Neural progenitor cell (in vitro differentiated cells): ENCODE measurements around the gene FTCD. TPM values are rescaled to one million over a fixed set of nuclear protein-coding genes. Genes with fewer than 3 reads are reported as not detected.
A peak's percentile ranks its signal among the peaks of the same experiment; 100 is the strongest.

ENCODE experiments used
- DNase-seq: peaks from one replicate; pipeline ENCODE4 v3.0.0-alpha.2; 2016; ENCODE audit warnings: low spot score
- H2AFZ ChIP-seq: fragments of 200-600 bp; sonication (generic); replicated peaks from 2 replicates; pipeline ENCODE4 v1.6.1; 2016; ENCODE audit warnings: antibody characterized with exemption
- H3F3A ChIP-seq: fragments of 200-600 bp; sonication (generic); 2 replicates; pipeline ENCODE4 v1.6.1; 2016; ENCODE audit warnings: antibody characterized with exemption, low read depth
- H3K27ac ChIP-seq: fragments of 200-600 bp; sonication (generic); 2 replicates; pipeline ENCODE4 v1.5.1; 2016; ENCODE audit warnings: mild to moderate bottlenecking
- H3K27me3 ChIP-seq: fragments of 200-600 bp; sonication (generic); 2 replicates; pipeline ENCODE4 v1.6.1; 2016; ENCODE audit warnings: mild to moderate bottlenecking, moderate library complexity
- H3K36me3 ChIP-seq: fragments of 200-600 bp; sonication (generic); 2 replicates; pipeline ENCODE4 v1.5.1; 2016
- H3K4me1 ChIP-seq: fragments of 200-600 bp; sonication (generic); 2 replicates; pipeline ENCODE4 v1.6.1; 2016; ENCODE audit warnings: mixed run types
- H3K4me2 ChIP-seq: fragments of 200-600 bp; sonication (generic); 2 replicates; pipeline ENCODE4 v1.6.1; 2016
- H3K4me3 ChIP-seq: fragments of 200-600 bp; sonication (generic); 2 replicates; pipeline ENCODE4 v1.5.1; 2016
- H3K79me2 ChIP-seq: fragments of 200-600 bp; sonication (generic); 2 replicates; pipeline ENCODE4 v1.6.1; 2016; ENCODE audit warnings: low read depth
- H3K9ac ChIP-seq: fragments of 200-600 bp; sonication (generic); 2 replicates; pipeline ENCODE4 v1.6.1; 2016
- H3K9me3 ChIP-seq: fragments of 200-600 bp; sonication (generic); 2 replicates; pipeline ENCODE4 v1.5.1; 2016; ENCODE audit warnings: low read depth
- H4K20me1 ChIP-seq: fragments of 200-600 bp; sonication (generic); 2 replicates; pipeline ENCODE4 v1.6.1; 2016; ENCODE audit warnings: low read depth
- H3K27ac Mint-ChIP-seq: 3 replicates; pipeline ENCODE4 v1.8.0; 2021; ENCODE audit warnings: mixed read lengths
- H3K27me3 Mint-ChIP-seq: 2 replicates; pipeline ENCODE4 v1.8.0; 2022; ENCODE audit warnings: low read depth, mild to moderate bottlenecking, inconsistent platforms, moderate library complexity, mixed read lengths; ENCODE audit not compliant: insufficient read depth
- H3K36me3 Mint-ChIP-seq: 3 replicates; pipeline ENCODE4 v1.8.0; 2021; ENCODE audit warnings: mixed read lengths
- H3K4me1 Mint-ChIP-seq: 3 replicates; pipeline ENCODE4 v1.8.0; 2021; ENCODE audit warnings: mixed read lengths
- H3K4me3 Mint-ChIP-seq: 3 replicates; pipeline ENCODE4 v1.8.0; 2021; ENCODE audit warnings: mild to moderate bottlenecking, moderate library complexity, mixed read lengths
- H3K9me3 Mint-ChIP-seq: 3 replicates; pipeline ENCODE4 v1.8.0; 2020; ENCODE audit warnings: mixed read lengths
- EZH2 ChIP-seq: fragments of 200-600 bp; sonication (generic); IDR thresholded peaks from 2 replicates; pipeline ENCODE4 v1.6.1; 2017; ENCODE audit warnings: antibody characterized with exemption, mild to moderate bottlenecking, moderate library complexity
- EZH2phosphoT487 ChIP-seq: fragments of 200-600 bp; sonication (generic); IDR thresholded peaks from 2 replicates; pipeline ENCODE4 v1.6.1; 2017; ENCODE audit warnings: antibody characterized with exemption
- total RNA-seq: library from RNA; depleted of rRNA; stranded (reverse); fragments of >200 nt; gene quantifications from 2 replicates; pipeline ENCODE4 v1.2.3, GENCODE V29; 2015; ENCODE audit warnings: low replicate concordance
- TF ChIP-seq, protein P1 (sequence below): fragments of 200-600 bp; sonication (generic); IDR thresholded peaks from 2 replicates; pipeline ENCODE4 v1.5.1; 2017; ENCODE audit warnings: antibody characterized with exemption, mild to moderate bottlenecking

Gene FTCD
- total RNA-seq, 1 donor from 2014 or later: not detected

DNA sequence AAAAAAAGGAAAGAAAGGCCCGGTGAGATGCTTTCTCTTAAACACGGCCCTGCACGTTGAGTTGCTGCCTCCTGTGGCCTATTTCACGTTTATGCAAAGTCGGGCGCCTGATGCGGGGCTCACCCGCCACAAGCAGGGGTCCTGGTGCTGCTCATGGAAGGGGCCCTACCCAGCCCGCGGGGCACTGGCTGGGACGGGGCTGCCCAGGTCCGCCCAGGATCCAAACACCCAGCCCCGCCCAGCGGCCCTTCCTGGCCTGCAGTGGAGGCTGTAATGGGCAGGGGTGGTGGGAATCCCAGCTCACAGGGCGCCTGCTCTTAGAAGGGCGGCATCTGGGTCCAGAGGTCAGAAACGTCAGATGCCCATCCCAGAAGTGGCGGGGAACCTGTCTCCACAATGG lies 55.9 kb downstream of the FTCD start:
- Histone ChIP-seq H3K27me3 (peaks cover 60% of the 10 kb centered on the region), H3K4me1 (no peaks in the 10 kb centered on the region), H3K27ac (no peak overlapping the region), H2AFZ (no peak overlapping the region), H3K4me2 (no peak overlapping the region), H3K4me3 (no peak overlapping the region), H3K36me3 (no peaks in the 10 kb centered on the region), H3K9ac (no peak overlapping the region), H3F3A (no peaks in the 10 kb centered on the region), H3K9me3 (peaks cover 8% of the 10 kb centered on the region), H4K20me1 (no peaks in the 10 kb centered on the region), H3K79me2 (no peaks in the 10 kb centered on the region)
- H3K9me3 Mint-ChIP-seq: peaks cover 31% of the 10 kb centered on the region
- H3K27me3 Mint-ChIP-seq: peaks cover 13% of the 10 kb centered on the region
- TF ChIP-seq EZH2 (no peak), EZH2phosphoT487 (no peak)
- TF ChIP-seq, protein P1, sequence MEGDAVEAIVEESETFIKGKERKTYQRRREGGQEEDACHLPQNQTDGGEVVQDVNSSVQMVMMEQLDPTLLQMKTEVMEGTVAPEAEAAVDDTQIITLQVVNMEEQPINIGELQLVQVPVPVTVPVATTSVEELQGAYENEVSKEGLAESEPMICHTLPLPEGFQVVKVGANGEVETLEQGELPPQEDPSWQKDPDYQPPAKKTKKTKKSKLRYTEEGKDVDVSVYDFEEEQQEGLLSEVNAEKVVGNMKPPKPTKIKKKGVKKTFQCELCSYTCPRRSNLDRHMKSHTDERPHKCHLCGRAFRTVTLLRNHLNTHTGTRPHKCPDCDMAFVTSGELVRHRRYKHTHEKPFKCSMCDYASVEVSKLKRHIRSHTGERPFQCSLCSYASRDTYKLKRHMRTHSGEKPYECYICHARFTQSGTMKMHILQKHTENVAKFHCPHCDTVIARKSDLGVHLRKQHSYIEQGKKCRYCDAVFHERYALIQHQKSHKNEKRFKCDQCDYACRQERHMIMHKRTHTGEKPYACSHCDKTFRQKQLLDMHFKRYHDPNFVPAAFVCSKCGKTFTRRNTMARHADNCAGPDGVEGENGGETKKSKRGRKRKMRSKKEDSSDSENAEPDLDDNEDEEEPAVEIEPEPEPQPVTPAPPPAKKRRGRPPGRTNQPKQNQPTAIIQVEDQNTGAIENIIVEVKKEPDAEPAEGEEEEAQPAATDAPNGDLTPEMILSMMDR: no peak
- H3K27ac Mint-ChIP-seq: no peak overlapping the region
- H3K36me3 Mint-ChIP-seq: peaks cover 11% of the 10 kb centered on the region
- peak overlapping the region; percentile 83 for H3K4me3 Mint-ChIP-seq
- peak; percentile 34 for DNase-seq
- peaks cover 5% of the 10 kb centered on the region for H3K4me1 Mint-ChIP-seq

GRCh38 chr21:46098303-46099141 lies 56.9 kb downstream of the FTCD start:
- TF ChIP-seq EZH2 (peak; percentile 71), EZH2phosphoT487 (peak; percentile 77)
- TF ChIP-seq, protein P1: no peak
- Mint-ChIP-seq H3K4me3 (peak overlapping the region; percentile 83), H3K36me3 (peaks cover 11% of the 10 kb centered on the region), H3K27ac (no peak overlapping the region), H3K9me3 (peaks cover 28% of the 10 kb centered on the region), H3K4me1 (peaks cover 5% of the 10 kb centered on the region), H3K27me3 (peaks cover 13% of the 10 kb centered on the region)
- H3K27ac ChIP-seq: no peak overlapping the region
- DNase-seq: peak; percentile 37
- no peak overlapping the region for H3K9ac ChIP-seq
- peak overlapping the region; percentile 80 for H3K4me2 ChIP-seq
- no peaks in the 10 kb centered on the region for H3F3A ChIP-seq
- H3K36me3 ChIP-seq: no peaks in the 10 kb centered on the region
- no peaks in the 10 kb centered on the region for H4K20me1 ChIP-seq
- H2AFZ ChIP-seq: peak overlapping the region; percentile 91
- peaks cover 8% of the 10 kb centered on the region for H3K9me3 ChIP-seq
- peak overlapping the region; percentile 73 for H3K4me3 ChIP-seq
- peaks cover 60% of the 10 kb centered on the region for H3K27me3 ChIP-seq
- no peaks in the 10 kb centered on the region for H3K4me1 ChIP-seq
- H3K79me2 ChIP-seq: no peaks in the 10 kb centered on the region

GRCh38 chr21:46097336-46098293 lies 57.8 kb downstream of the FTCD start, which contains the start of gene COL6A2:
Gene COL6A2 (plus strand): TSS chr21:46098112.
- peak within 1 kb of the TSS; percentile 83 for H3K4me3 Mint-ChIP-seq
- H3F3A ChIP-seq: no peaks in the 10 kb centered on the region
- no peak for TF ChIP-seq EZH2phosphoT487
- TF ChIP-seq, protein P1: peak; percentile 35
- no peak within 1 kb of the TSS for H3K9ac ChIP-seq
- H3K4me3 ChIP-seq: peak within 1 kb of the TSS; percentile 73
- peaks cover 21% of the 10 kb centered on the region for H3K9me3 Mint-ChIP-seq
- peaks cover 60% of the 10 kb centered on the region for H3K27me3 ChIP-seq
- H3K79me2 ChIP-seq: no peaks in the 10 kb centered on the region
- H3K36me3 Mint-ChIP-seq: peaks cover 11% of the 10 kb centered on the region
- H3K27me3 Mint-ChIP-seq: peaks cover 13% of the 10 kb centered on the region
- H3K4me1 ChIP-seq: no peaks in the 10 kb centered on the region
- H3K27ac ChIP-seq: no peak within 1 kb of the TSS
- H2AFZ ChIP-seq: peak within 1 kb of the TSS; percentile 91
- H3K4me1 Mint-ChIP-seq: peaks cover 5% of the 10 kb centered on the region
- H3K36me3 ChIP-seq: no peaks in the 10 kb centered on the region
- peaks cover 5% of the 10 kb centered on the region for H3K9me3 ChIP-seq
- peak within 1 kb of the TSS; percentile 80 for H3K4me2 ChIP-seq
- peak; percentile 84 for DNase-seq
- peak within 1 kb of the TSS; percentile 22 for H3K27ac Mint-ChIP-seq
- H4K20me1 ChIP-seq: no peaks in the 10 kb centered on the region
